Nasal cavity respiratory epithelium epithelial cell of viscerocranial mucosa (primary cell): ENCODE data around the gene BCAS4. TPM values are rescaled to one million over a fixed set of nuclear protein-coding genes. Genes with fewer than 3 reads are reported as not detected.

Experiments used
- total RNA-seq: library from RNA; depleted of rRNA; stranded (reverse); fragments of >200 nt; gene quantifications from 2 replicates; pipeline ENCODE4 v1.2.3, GENCODE V29; 2014

BCAS4 gene
- total RNA-seq, result 6.5 and 13.2 TPM in 2 replicates

GRCh38 chr20:50794846-50795634, at the start of gene BCAS4:
Gene BCAS4, plus strand, starts transcription at chr20:50795061. Its CDS starts 23 bp downstream, at chr20:50795084.

Other genes starting within 250 kb of the BCAS4 start
- 1.6 TPM in 1 of 2 replicates, not detected in the other for gene RIPOR3, start 103.5 kb upstream of the BCAS4 start, total RNA-seq
- gene PARD6B, start 63.5 kb upstream of the BCAS4 start, total RNA-seq, result 14.8 and 19.1 TPM in 2 replicates
- 26.3 and 70.5 TPM in 2 replicates for gene ADNP, start 136.4 kb downstream of the BCAS4 start, total RNA-seq
- 62.7 and 97.7 TPM in 2 replicates for gene DPM1, start 163.5 kb downstream of the BCAS4 start, total RNA-seq
- 9.9 and 11.2 TPM in 2 replicates for gene MOCS3, start 163.8 kb downstream of the BCAS4 start, total RNA-seq
- gene KCNG1, start 228.0 kb downstream of the BCAS4 start, total RNA-seq, result 118 and 145 TPM in 2 replicates